Stimulated activated CD8-positive, alpha-beta memory T cell treated with anti-CD3 and anti-CD28 coated beads, Interleukin-15, amount 100 ng/mL, for 1 hour (primary cell): Measurements from ENCODE around the gene ZSCAN22.
A peak's percentile ranks its signal among the peaks of the same experiment; 100 is the strongest.
"Not testable (repeated sequence)": the region's sequence is repeated elsewhere in the genome, so short reads cannot be mapped to it uniquely, and the experiment has no call there.

ENCODE experiments used
- DNase-seq: peaks from one replicate; pipeline ENCODE4 v3.0.0-alpha.2; 2020; ENCODE audit warnings: low read depth

The ZSCAN22 gene

GRCh38 chr19:58374200-58374599, 47.4 kb downstream of the ZSCAN22 start:
- no peak for DNase-seq

DNA sequence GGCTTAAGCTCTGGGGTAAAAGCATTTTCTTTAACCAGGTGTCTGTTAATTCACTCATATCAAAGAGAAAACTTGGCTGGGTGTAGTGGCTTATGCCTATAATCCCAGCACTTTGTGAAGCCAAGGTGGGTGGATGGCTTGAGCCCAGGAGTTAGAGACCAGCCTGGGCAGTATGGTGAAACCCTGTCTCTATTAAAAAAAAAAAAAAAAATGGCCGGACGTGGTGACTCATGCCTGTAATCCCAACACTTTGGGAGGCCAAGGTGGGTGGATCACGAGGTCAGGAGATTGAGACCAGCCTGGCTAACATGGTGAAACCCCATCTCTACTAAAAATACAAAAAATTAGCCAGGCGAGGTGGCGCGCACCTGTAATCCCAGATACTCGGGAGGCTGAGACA, 49.9 kb downstream of the ZSCAN22 start:
- not testable (repeated sequence) for DNase-seq

DNA sequence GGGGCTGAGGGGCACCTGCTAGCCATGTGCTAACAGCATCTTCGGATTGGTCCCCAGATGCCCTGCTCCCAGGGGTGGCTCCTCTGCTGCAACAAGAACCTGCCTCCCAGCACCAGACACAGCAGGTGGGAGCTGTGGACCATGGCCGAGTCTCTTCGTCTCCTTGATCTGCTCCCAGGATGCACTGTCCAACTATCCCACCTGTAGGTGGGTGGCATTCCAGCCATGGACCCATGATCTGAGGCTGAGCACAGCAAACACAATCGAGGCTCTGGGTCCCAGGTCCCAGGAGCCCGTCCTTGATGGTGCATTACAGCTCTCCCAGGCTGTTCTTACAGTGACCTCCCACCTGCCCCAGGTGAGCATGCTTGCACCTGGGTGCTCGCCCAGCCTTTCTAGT, 52.5 kb downstream of the ZSCAN22 start:
- DNase-seq: no peak

- no peak for DNase-seq
Measured at GRCh38 chr19:58380037-58380661, 53.4 kb downstream of the ZSCAN22 start.

DNA sequence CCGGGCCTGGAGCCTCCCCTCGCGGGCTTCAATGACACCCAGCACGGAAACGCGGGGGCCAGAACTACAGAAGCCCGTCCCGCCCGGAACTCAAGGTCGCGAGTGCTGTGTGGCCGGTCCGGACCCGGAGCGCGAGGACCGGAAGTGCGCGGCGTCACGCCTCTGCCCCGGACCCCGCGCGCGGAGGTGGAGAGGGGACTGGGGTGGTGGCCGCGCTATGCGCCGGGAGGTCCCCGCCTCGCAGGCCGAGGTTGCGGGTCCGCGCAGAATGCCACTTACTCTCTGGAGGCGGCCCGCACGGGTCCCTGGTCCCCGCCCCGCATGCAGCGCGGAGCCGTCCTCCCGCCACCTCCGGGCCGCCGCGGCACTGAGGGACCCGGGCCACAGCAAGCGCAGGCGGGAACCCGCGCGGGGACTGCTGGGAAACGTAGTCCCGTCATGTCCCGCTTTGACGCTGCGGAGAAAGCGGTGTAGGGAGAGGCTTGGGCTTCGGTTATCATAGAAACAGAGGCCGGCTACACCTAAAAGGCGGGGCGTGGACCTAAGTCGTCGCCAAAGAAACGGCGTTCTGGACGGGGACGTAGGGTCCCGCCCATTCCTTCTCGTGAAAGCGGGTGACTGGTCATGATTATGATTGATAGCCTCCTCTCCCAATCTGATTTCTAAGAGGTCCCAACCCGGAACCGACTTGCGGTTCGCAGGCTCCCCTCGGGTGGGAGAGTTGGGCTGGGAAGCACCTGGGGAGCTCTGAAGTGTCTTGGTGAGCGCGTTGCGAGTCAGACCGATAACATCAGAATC, 54.1 kb downstream of the ZSCAN22 start, which contains the start of gene ZNF837:
Gene ZNF837, minus strand, starts transcription at position 369 of the 798 bp plus-strand sequence. CDS start 11,698 bp downstream, outside the sequence.
- DNase-seq: peak; percentile 95

DNA sequence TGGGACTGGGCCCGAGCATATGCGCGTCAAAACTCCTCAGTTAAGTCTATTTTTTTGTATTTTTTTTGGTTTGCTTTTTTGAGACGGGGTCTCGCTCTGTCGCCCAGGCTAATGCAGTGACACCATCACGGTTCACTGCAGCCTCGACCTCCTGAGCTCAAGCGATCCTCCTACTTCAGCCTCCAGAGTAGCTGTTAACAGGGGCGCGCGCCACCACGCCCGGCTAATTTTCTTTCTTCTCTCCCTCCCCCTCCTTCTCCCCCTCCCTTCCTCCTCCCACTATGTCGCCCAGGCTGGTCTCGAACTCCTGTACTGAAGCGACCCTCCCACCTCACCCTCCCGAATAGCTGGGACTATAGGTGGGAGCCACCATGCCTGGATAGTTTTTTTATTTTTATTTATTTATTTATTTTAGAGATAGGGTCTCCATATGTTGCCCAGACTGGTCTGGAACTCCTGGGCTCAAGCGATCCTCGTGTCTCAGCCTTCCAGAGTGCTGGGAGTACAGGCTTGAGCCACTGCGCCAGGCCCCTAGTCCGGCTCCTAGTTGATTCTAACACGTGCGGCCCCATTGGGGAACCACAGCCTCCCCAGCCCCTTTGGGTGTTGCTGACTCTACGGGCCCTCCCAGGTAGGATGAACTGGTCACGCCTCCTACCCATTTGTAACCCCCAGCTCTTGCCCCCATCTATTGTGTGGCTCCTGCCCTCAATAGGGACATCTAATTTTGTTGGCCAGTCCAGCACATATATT, 54.8 kb downstream of the ZSCAN22 start:
- DNase-seq: no peak

DNA sequence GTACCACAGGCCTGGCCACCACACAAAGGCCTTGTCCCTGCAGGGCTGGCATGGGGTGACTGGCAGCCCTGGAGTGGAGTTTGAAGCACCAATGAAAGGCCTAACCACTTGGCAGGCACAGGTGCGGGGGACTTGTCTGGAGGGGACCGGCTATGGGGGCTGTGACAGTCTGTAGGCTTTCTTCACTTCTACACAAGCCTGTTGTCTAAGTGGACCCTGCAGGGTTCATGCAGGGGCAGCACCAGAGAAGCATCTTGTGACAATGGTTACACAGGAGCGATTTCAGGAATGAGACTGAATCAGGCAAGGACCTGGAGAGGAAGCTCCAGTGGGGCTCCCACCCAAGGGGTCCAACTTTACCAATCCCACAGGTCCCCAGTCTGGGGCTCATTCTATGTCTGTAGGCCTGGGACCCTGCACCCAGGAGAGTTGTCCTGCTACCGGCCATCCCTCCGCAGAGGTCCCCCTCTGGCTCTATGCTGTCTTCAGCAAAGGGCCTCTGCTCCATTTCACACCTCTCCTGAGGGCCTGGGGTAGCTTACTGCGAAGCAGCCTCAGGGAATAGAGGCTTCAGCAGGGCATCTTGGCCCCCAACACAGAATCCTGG, 56.3 kb downstream of the ZSCAN22 start:
- DNase-seq: no peak

GRCh38 chr19:58385313-58385890, 58.6 kb downstream of the ZSCAN22 start:
- no peak for DNase-seq

DNA sequence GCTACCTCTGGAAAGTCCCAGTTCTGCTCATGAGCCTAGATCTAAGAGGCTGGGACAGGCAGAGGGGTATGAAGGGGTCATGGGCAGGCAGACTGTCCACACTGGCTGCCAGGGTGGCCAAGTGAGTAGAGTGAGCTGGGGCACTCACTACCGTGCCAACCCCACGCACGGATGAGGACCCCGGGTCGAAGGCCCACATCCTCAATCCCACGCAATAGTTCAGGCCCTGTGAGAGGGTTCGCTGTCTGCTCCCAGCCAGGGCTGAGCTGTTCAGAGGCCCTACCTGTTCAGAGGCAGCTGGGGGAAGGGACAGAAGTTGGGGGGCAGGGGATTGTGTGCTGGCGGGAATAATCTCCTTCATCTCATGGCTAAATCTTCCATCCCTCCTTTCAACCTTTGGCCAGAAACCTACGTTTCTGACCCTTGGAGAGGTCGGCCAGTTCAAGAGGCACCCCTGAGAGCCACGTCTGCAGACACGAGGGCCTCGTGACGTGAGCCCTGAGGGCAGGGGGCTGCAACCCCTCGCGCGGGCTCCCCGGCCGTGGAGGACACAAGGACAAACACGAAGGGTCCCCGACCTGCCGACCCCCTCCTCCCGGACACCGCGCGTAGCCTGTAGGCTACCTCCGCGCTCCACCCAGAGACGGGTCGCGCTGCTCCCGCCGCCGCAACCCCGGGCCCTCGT, 59.2 kb downstream of the ZSCAN22 start:
- no peak for DNase-seq

DNA sequence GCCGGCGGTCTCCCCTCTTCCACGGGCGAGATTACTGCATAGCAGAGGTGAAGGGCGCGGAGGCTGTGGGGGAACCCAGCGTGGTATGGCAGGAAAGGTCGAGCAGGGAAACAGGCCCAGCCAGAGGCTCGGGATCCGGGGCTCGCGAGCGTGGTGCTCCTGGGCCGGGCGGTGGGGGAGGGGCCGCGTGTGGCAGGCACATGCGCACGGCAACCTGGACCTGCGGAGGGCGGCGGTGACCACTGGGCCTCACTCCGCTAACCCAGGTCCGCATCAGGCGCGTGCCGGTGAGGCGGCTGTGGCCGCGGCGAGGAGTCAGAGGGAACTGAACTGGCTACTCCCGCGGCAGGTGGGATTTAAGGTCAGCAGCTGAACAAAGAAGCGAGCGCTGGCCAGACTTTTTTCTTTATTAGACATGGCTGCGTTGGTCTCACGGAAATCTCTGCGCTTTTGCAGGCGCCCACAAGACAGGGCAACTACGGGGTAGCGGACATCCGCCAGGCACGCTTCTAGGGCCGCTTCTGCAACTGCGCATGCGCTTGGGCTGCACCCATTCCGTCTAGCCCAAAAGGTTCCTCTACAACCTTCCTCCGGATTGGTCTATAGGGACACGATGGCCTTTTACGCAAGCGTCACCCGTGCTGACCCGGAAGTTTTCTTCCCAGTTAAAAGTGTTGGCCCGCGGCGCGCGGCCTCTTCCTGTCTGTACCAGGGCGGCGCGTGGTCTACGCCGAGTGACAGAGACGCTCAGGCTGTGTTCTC, 60.0 kb downstream of the ZSCAN22 start, which contains the start of gene RPS5:
Gene RPS5, plus strand, starts transcription at position 694 of the 762 bp plus-strand sequence. CDS start 869 bp downstream, outside the sequence.
- peak; percentile 92 for DNase-seq

DNA sequence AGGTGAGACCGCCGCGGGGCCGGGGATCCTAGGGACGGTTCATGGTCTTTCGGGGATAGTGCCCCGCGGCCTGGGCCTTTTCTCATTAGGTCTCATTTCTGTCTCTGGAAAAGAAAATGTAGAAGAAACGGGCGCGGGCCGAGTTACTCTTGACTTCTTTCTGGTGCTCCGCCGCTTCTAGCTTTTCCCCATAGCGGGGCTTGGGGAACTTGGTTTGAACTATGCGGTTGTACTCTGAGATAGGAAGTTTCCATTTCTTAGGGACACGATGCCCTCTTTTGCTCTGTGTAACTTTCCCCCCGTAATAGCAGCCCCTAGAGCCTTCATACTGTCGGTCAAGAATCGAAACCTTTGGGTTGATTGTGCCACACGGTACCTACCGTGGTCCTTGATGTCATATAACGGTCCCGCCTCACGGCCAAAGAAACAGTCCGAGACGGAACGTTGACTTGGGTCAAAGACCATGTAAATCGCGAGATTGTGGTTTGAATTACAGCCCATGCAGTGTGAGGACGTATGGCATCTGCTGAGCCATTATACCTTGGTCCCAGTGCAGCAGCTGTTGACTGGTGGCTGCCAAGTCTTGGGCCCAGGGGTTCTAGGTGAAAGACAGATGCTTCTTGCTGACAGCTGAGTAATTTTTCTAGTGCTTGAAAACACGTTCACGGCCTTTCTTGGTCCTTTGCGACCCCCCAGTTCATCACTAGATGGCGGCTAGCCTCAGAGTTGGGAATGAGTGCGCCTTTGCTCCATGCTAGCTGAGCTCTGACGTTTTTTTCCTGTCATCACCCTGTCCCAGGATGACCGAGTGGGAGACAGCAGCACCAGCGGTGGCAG, 60.8 kb downstream of the ZSCAN22 start:
- no peak for DNase-seq

- DNase-seq: no peak
Measured at GRCh38 chr19:58388175-58388526, 61.4 kb downstream of the ZSCAN22 start.
